Thoracic aorta endothelial cell (primary cell): Measurements from ENCODE around the gene NCL. TPM values are rescaled to one million over a fixed set of nuclear protein-coding genes. Genes with fewer than 3 reads are reported as not detected.

Experiments
- small RNA-seq: library from RNA; depleted of rRNA; stranded (forward); fragments of <200 nt; gene quantifications from one replicate; pipeline ENCODE3, GENCODE V24; 2012
- total RNA-seq: library from RNA; depleted of rRNA; stranded (reverse); fragments of >200 nt; gene quantifications from 2 replicates; pipeline ENCODE4 v1.2.3, GENCODE V29; 2012

Gene NCL, protein sequence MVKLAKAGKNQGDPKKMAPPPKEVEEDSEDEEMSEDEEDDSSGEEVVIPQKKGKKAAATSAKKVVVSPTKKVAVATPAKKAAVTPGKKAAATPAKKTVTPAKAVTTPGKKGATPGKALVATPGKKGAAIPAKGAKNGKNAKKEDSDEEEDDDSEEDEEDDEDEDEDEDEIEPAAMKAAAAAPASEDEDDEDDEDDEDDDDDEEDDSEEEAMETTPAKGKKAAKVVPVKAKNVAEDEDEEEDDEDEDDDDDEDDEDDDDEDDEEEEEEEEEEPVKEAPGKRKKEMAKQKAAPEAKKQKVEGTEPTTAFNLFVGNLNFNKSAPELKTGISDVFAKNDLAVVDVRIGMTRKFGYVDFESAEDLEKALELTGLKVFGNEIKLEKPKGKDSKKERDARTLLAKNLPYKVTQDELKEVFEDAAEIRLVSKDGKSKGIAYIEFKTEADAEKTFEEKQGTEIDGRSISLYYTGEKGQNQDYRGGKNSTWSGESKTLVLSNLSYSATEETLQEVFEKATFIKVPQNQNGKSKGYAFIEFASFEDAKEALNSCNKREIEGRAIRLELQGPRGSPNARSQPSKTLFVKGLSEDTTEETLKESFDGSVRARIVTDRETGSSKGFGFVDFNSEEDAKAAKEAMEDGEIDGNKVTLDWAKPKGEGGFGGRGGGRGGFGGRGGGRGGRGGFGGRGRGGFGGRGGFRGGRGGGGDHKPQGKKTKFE
- 378 and 414 TPM in 2 replicates for total RNA-seq

DNA sequence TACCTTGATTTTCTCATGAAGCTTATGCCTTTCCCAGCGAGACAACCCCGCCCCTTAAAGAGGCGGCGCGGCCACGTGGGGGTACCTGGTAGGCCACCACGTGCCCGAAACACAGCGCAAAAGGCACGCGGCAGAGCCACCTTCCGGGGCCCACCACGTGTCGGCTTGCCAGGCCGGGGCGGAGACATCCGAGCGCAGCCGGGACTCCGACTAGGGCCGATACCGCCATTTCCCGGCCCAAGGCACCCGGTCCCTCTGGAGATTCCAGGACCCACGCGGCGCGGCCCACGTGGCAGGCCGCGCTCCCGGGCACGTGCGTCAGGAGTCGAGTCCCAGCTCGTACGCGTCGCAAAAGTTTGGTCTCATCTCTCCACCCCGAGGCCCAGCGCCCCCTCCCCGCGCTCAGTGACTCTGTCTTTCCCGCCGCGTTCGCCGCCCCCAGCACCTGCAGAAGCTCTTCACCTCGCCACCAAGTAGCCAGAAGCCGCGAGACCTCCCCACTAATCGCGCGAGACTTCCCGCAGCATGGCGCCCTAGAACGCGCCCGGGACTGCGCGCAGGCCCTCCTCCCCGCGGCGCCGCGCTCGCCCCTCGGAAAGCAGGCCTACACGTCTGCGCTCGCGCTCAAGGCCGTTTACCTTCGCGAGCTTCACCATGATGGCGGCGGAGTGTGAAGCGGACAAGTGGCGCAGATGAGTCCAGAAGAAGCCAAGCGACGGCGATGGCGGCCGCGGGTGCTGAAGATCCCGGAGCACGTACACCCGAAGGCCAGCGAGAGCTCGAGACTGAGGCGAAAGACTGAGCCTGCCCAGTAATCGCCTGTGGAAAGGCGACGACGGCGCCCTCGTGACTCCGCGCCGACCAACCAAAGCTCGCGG, at the start of gene NCL:
NCL (minus strand) TSS at position 787 of the 878 bp plus-strand sequence; CDS start at position 656, 131 bp downstream.

Small RNA genes within 50 kb of the gene (small RNA-seq; reads per million reads assigned to genes)
- gene RNU2-22P (1.6 reads per million, percentile 40 among the genes with 10 or more reads in this experiment), gene SNORA75 (1,157 reads per million, percentile 100 among the genes with 10 or more reads in this experiment), gene SNORD20 (not detected), gene SNORD82 (2,231 reads per million, percentile 100 among the genes with 10 or more reads in this experiment)

Other genes with a start within 250 kb of the NCL start
- 0.13 and 0.50 TPM in 2 replicates for gene B3GNT7, start 68.8 kb downstream of the NCL start, total RNA-seq
- not detected in 2 replicates for gene NMUR1, start 66.0 kb upstream of the NCL start, total RNA-seq
- gene TEX44, start 128.4 kb upstream of the NCL start, total RNA-seq, result not detected in 2 replicates
- 1,813 and 1,929 TPM in 2 replicates for gene PTMA, start 244.0 kb upstream of the NCL start, total RNA-seq